ENCODE data around the gene NHS. TPM values are rescaled to one million over a fixed set of nuclear protein-coding genes. Genes with fewer than 3 reads are reported as not detected.

Gene NHS
- total RNA-seq, 4 donors from 2014 or later, result 6.9 to 16.9 (median 9.9) TPM

- TF ChIP-seq POLR2A (IDR thresholded peaks at IDR 0.05) (no peak), CTCF (IDR thresholded peaks at IDR 0.05) (no peak)
- no peaks in the 10 kb centered on the region for H3K36me3 ChIP-seq
- no peaks in the 10 kb centered on the region for H3K9me3 ChIP-seq
- no peak overlapping the region for H3K27ac ChIP-seq
- no peaks in the 10 kb centered on the region for H3K4me1 ChIP-seq
- no peak overlapping the region for H3K4me3 ChIP-seq (replicated peaks in 1 of 3)
- H3K27me3 ChIP-seq, result no peaks in the 10 kb centered on the region
- intact Hi-C loops (cut with DNase I), result no loop called here
- 91 to 97% methylated on average over 6 of the region's 6 CpGs for WGBS, 2 donors
- DNase-seq, result no peak
Measured at GRCh38 chrX:17470136-17470535, 95.1 kb downstream of the NHS start.

GRCh38 chrX:17471121-17471520, 96.1 kb downstream of the NHS start:
- intact Hi-C loops (cut with DNase I), result no loop called here
- no peaks in the 10 kb centered on the region for H3K4me1 ChIP-seq
- no peak overlapping the region for H3K4me3 ChIP-seq (replicated peaks in 1 of 3)
- H3K27ac ChIP-seq, result no peak overlapping the region
- WGBS, 2 donors, result 88 to 89% methylated on average over 2 of the region's 2 CpGs
- TF ChIP-seq POLR2A (IDR thresholded peaks at IDR 0.05), result no peak
- DNase-seq, result no peak
- H3K9me3 ChIP-seq, result no peaks in the 10 kb centered on the region
- H3K27me3 ChIP-seq, result no peaks in the 10 kb centered on the region
- H3K36me3 ChIP-seq, result no peaks in the 10 kb centered on the region

GRCh38 chrX:17471861-17472260, 96.9 kb downstream of the NHS start:
- intact Hi-C loops (cut with DNase I), result no loop called here
- TF ChIP-seq POLR2A (IDR thresholded peaks at IDR 0.05), result no peak
- TF ChIP-seq CTCF (IDR thresholded peaks at IDR 0.05), result no peak
- Histone ChIP-seq H3K4me3 (replicated peaks in 1 of 3) (no peak overlapping the region), H3K27me3 (no peaks in the 10 kb centered on the region), H3K4me1 (no peaks in the 10 kb centered on the region), H3K9me3 (no peaks in the 10 kb centered on the region), H3K27ac (no peak overlapping the region), H3K36me3 (no peaks in the 10 kb centered on the region)
- no peak for DNase-seq
- 89 to 91% methylated on average over 3 of the region's 3 CpGs for WGBS, 2 donors

- H3K27me3 ChIP-seq, result no peaks in the 10 kb centered on the region
- TF ChIP-seq CTCF (IDR thresholded peaks at IDR 0.05) (no peak), POLR2A (IDR thresholded peaks at IDR 0.05) (no peak)
- no peak overlapping the region for H3K27ac ChIP-seq
- H3K4me1 ChIP-seq, result no peaks in the 10 kb centered on the region
- 38 to 50% methylated on average over 1 of the region's 1 CpG for WGBS, 2 donors
- DNase-seq, result no peak
- intact Hi-C loops (cut with DNase I), result no loop called here
- no peak overlapping the region for H3K4me3 ChIP-seq (replicated peaks in 1 of 3)
- H3K36me3 ChIP-seq, result no peaks in the 10 kb centered on the region
- H3K9me3 ChIP-seq, result no peaks in the 10 kb centered on the region
Measured at GRCh38 chrX:17472424-17472823, 97.4 kb downstream of the NHS start.

GRCh38 chrX:17473021-17473420, 98.0 kb downstream of the NHS start:
- no peaks in the 10 kb centered on the region for H3K4me1 ChIP-seq
- intact Hi-C loops (cut with DNase I), result no loop called here
- DNase-seq, result no peak
- 79% methylated on average over 2 of the region's 2 CpGs for WGBS, 2 donors
- no peaks in the 10 kb centered on the region for H3K36me3 ChIP-seq
- TF ChIP-seq POLR2A (IDR thresholded peaks at IDR 0.05) (no peak), CTCF (IDR thresholded peaks at IDR 0.05) (no peak)
- no peaks in the 10 kb centered on the region for H3K9me3 ChIP-seq
- no peaks in the 10 kb centered on the region for H3K27me3 ChIP-seq
- H3K27ac ChIP-seq, result no peak overlapping the region
- no peak overlapping the region for H3K4me3 ChIP-seq (replicated peaks in 1 of 3)

GRCh38 chrX:17474892-17475291, 99.9 kb downstream of the NHS start:
- Histone ChIP-seq H3K4me3 (replicated peaks in 1 of 3) (no peak overlapping the region), H3K9me3 (no peaks in the 10 kb centered on the region), H3K4me1 (no peaks in the 10 kb centered on the region), H3K27ac (no peak overlapping the region), H3K27me3 (no peaks in the 10 kb centered on the region), H3K36me3 (no peaks in the 10 kb centered on the region)
- no peak for DNase-seq
- TF ChIP-seq CTCF (IDR thresholded peaks at IDR 0.05) (no peak), POLR2A (IDR thresholded peaks at IDR 0.05) (no peak)
- WGBS, 2 donors, result 86 to 90% methylated on average over 2 of the region's 2 CpGs
- intact Hi-C loops (cut with DNase I), result no loop called here

All from thyroid gland (tissue), 4 donors.